SK-N-SH treated with all-trans-retinoic acid at 6 μM for 48 hours (cell line): ENCODE data around the gene TAAR9.

Source experiments
- CREB5 ChIP-seq: fragments of 250-450 bp; sonication (Bioruptor Pico); IDR thresholded peaks from 2 replicates; pipeline ENCODE4 v1.5.1; 2020; ENCODE audit warnings: low read depth, mild to moderate bottlenecking, moderate library complexity
- ESRRG ChIP-seq: fragments of 250-450 bp; sonication (Bioruptor Pico); IDR thresholded peaks from 2 replicates; pipeline ENCODE4 v1.6.1; 2021; ENCODE audit warnings: mild to moderate bottlenecking
- GLIS3 ChIP-seq: fragments of 250-450 bp; sonication (Bioruptor Pico); IDR thresholded peaks from 2 replicates; pipeline ENCODE4 v1.5.0; 2020; ENCODE audit warnings: mild to moderate bottlenecking, moderate library complexity
- OSR1 ChIP-seq: fragments of 250-450 bp; sonication (Bioruptor Pico); IDR thresholded peaks from 2 replicates; pipeline ENCODE4 v1.8.0; 2022; ENCODE audit warnings: moderate library complexity, mild to moderate bottlenecking, inconsistent platforms
- POU6F1 ChIP-seq: fragments of 250-450 bp; sonication (Bioruptor Pico); IDR thresholded peaks from 2 replicates; pipeline ENCODE4 v1.8.0; 2021; ENCODE audit warnings: low read depth, mild to moderate bottlenecking, moderate library complexity, borderline replicate concordance
- RARB ChIP-seq: fragments of 250-450 bp; sonication (Bioruptor Pico); IDR thresholded peaks from 2 replicates; pipeline ENCODE4 v1.8.0; 2021; ENCODE audit warnings: mild to moderate bottlenecking, moderate library complexity
- TCF4 ChIP-seq: fragments of 250-450 bp; sonication (Bioruptor Pico); IDR thresholded peaks from 2 replicates; pipeline ENCODE4 v1.8.0; 2021; ENCODE audit warnings: mild to moderate bottlenecking, moderate library complexity, borderline replicate concordance
- ZFP3 ChIP-seq: fragments of 250-450 bp; sonication (Bioruptor Pico); IDR thresholded peaks from 2 replicates; pipeline ENCODE4 v1.5.0; 2020; ENCODE audit warnings: mild to moderate bottlenecking, moderate library complexity

GRCh38 chr6:132544826-132545225 lies 6.7 kb downstream of the TAAR9 start:
- TF ChIP-seq OSR1 = no peak
- no peak for TF ChIP-seq GLIS3 (CRISPR knock-in tag)
- no peak for TF ChIP-seq TCF4 (CRISPR knock-in tag)
- TF ChIP-seq RARB (CRISPR knock-in tag) = no peak
- no peak for TF ChIP-seq CREB5 (CRISPR knock-in tag)
- TF ChIP-seq ZFP3 (CRISPR knock-in tag) = no peak
- TF ChIP-seq POU6F1 (CRISPR knock-in tag) = no peak
- TF ChIP-seq ESRRG (CRISPR knock-in tag) = no peak
